HepG2 (cell line): ENCODE results near the gene KIAA1549. TPM values are rescaled to one million over a fixed set of nuclear protein-coding genes. Genes with fewer than 3 reads are reported as not detected.

Experiments used
- ATAC-seq: fragments of 200-7000 bp; cut with Tn5 transposase; 3 replicates; pipeline ENCODE4 v1.9.1; 2020; ENCODE audit warnings: mild to moderate bottlenecking, moderate library complexity
- BruUV-seq: library from RNA; stranded (reverse); fragments of 400-500 nt; replicated peaks from 2 replicates; lab custom pipeline; 2021; lab: Mats Ljungman, UMichigan
- CTCF ChIA-PET: fragments of 300-600 bp; formaldehyde crosslinking; extraction: SDS; loops from one replicate; lab custom pipeline; 2021; ENCODE audit warnings: low total read pairs, inconsistent platforms, low intra/inter-chr PET ratio; lab: Yijun Ruan, JAX
- POLR2A ChIA-PET: fragments of 350-600 bp; sonication (Branson Sonifier 250); formaldehyde crosslinking; loops from one replicate; lab custom pipeline; 2020; ENCODE audit warnings: antibody characterized with exemption, inconsistent platforms; lab: Yijun Ruan, JAX
- DNase-seq: peaks from one replicate; pipeline ENCODE4 v3.0.0-alpha.2; 2015; ENCODE audit warnings: low spot score
- FAIRE-seq: peaks from 3 replicates; lab custom pipeline; 2011; peaks lifted over from hg19 to GRCh38; lab: Jason Lieb, UNC
- H2AFZ ChIP-seq: one replicate; pipeline ENCODE4 v1.6.1; 2011; ENCODE audit warnings: low read length, inconsistent platforms
- H3K27ac ChIP-seq: fragments of 300-600 bp; 3 replicates; pipeline ENCODE4 v1.8.0; 2011; ENCODE audit warnings: mixed run types, mild to moderate bottlenecking, mixed read lengths, low read length, inconsistent platforms; ENCODE audit not compliant: insufficient read depth; ENCODE audit errors: extremely low read length
- H3K27me3 ChIP-seq, 2 experiments: fragments of 200-600 bp in 1 of 2; 2 replicates in 1 of 2; 3 replicates in 1 of 2; pipeline versions ENCODE4 v1.6.0 to v1.8.0; 2011; ENCODE audit warnings: low read length in 2 of 2, mild to moderate bottlenecking in 2 of 2, moderate library complexity in 2 of 2, inconsistent platforms in 1 of 2; ENCODE audit not compliant: insufficient read depth in 2 of 2, control insufficient read depth in 1 of 2
- H3K36me3 ChIP-seq, 2 experiments: fragments of 200-600 bp in 1 of 2; replicated peaks in 1 of 2; 2 replicates in 1 of 2; 3 replicates in 1 of 2; pipeline versions ENCODE4 v1.5.1 to v1.8.0; 2011; ENCODE audit warnings: low read length in 2 of 2, inconsistent platforms in 1 of 2; ENCODE audit not compliant: insufficient read depth in 2 of 2, control insufficient read depth in 1 of 2
- H3K4me1 ChIP-seq: 2 replicates; pipeline ENCODE4 v1.5.1; 2012; ENCODE audit warnings: low read length, inconsistent platforms; ENCODE audit not compliant: insufficient read depth
- H3K4me2 ChIP-seq: 2 replicates; pipeline ENCODE4 v1.6.0; 2011; ENCODE audit warnings: low read depth, low read length, inconsistent platforms
- H3K4me3 ChIP-seq, 3 experiments: fragments of 200-600 bp in 1 of 3; sonication (generic), shearing (Covaris generic) in 1 of 3; replicated peaks in 1 of 3; 2 replicates each; pipeline ENCODE4 v1.5.1; 2011 to 2016; ENCODE audit warnings: low read length in 3 of 3, inconsistent platforms in 2 of 3, low read depth in 2 of 3, mild to moderate bottlenecking in 2 of 3, control low read depth in 1 of 3, mixed read lengths in 1 of 3; ENCODE audit not compliant: insufficient read depth in 1 of 3
- H3K79me2 ChIP-seq: one replicate; pipeline ENCODE4 v1.6.1; 2011; ENCODE audit warnings: low read length, inconsistent platforms; ENCODE audit not compliant: insufficient read depth
- H3K9ac ChIP-seq: 2 replicates; pipeline ENCODE4 v1.6.0; 2011; ENCODE audit warnings: mild to moderate bottlenecking, low read depth, low read length, inconsistent platforms; ENCODE audit not compliant: insufficient read depth
- H3K9me3 ChIP-seq: 2 replicates; pipeline ENCODE4 v1.5.1; 2012; ENCODE audit warnings: mild to moderate bottlenecking, low read length
- H4K20me1 ChIP-seq: 2 replicates; pipeline ENCODE4 v1.6.0; 2011; ENCODE audit warnings: inconsistent platforms, mild to moderate bottlenecking, low read length, moderate library complexity; ENCODE audit not compliant: insufficient read depth
- AHDC1 ChIP-seq: sonication (generic); formaldehyde crosslinking; IDR thresholded peaks from 2 replicates; pipeline ENCODE4 v1.5.1; 2020; ENCODE audit warnings: mild to moderate bottlenecking, missing genetic modification reagents, borderline replicate concordance
- ARHGAP35 ChIP-seq: sonication (generic); formaldehyde crosslinking; IDR thresholded peaks from 2 replicates; pipeline ENCODE4 v1.9.0; 2022; ENCODE audit warnings: mild to moderate bottlenecking, inconsistent platforms, moderate library complexity, missing genetic modification reagents, borderline replicate concordance
- CREM ChIP-seq, 2 experiments: sonication (generic) in 1 of 2; formaldehyde crosslinking in 1 of 2; IDR thresholded peaks; 2 replicates each; pipeline versions ENCODE4 v1.4.0 to v1.6.1; 2016 to 2020; ENCODE audit warnings: antibody characterized with exemption in 1 of 2, mild to moderate bottlenecking in 1 of 2, missing genetic modification reagents in 1 of 2
- DNMT1 ChIP-seq: sonication (generic); formaldehyde crosslinking; IDR thresholded peaks from 2 replicates; pipeline ENCODE4 v1.5.1; 2020; ENCODE audit warnings: mild to moderate bottlenecking, missing genetic modification reagents
- KAT8 ChIP-seq: IDR thresholded peaks from 2 replicates; pipeline ENCODE4 v1.6.1; 2016; ENCODE audit warnings: missing genetic modification reagents, missing compliant biosample characterization
- MEF2D ChIP-seq: sonication (generic); formaldehyde crosslinking; IDR thresholded peaks from 2 replicates; pipeline ENCODE4 v1.5.1; 2020; ENCODE audit warnings: mild to moderate bottlenecking, missing genetic modification reagents
- MEIS2 ChIP-seq: sonication (generic); formaldehyde crosslinking; IDR thresholded peaks from 2 replicates; pipeline ENCODE4 v1.9.0; 2021; ENCODE audit warnings: mild to moderate bottlenecking, missing genetic modification reagents
- MTF1 ChIP-seq: sonication (generic); formaldehyde crosslinking; IDR thresholded peaks from 2 replicates; pipeline ENCODE4 v1.5.0; 2020; ENCODE audit warnings: missing genetic modification reagents
- MTF2 ChIP-seq: sonication (generic); formaldehyde crosslinking; IDR thresholded peaks from 2 replicates; pipeline ENCODE4 v1.5.0; 2020; ENCODE audit warnings: missing genetic modification reagents, borderline replicate concordance
- NONO ChIP-seq, 2 experiments: fragments of 450-650 bp in 1 of 2; sonication (generic) in 1 of 2; formaldehyde crosslinking in 1 of 2; IDR thresholded peaks in 1 of 2; conservative IDR thresholded peaks in 1 of 2; 2 replicates each; pipeline versions ENCODE4 v1.6.1 to v1.8.0; 2017 to 2022; ENCODE audit warnings: mild to moderate bottlenecking in 1 of 2, missing genetic modification reagents in 1 of 2, moderate library complexity in 1 of 2
- ZBTB1 ChIP-seq: sonication (generic); formaldehyde crosslinking; IDR thresholded peaks from 2 replicates; pipeline ENCODE4 v1.4.0; 2020; ENCODE audit warnings: missing genetic modification reagents, borderline replicate concordance
- ZNF260 ChIP-seq: sonication (generic); formaldehyde crosslinking; IDR thresholded peaks from 2 replicates; pipeline ENCODE4 v1.4.0; 2020; ENCODE audit warnings: missing genetic modification reagents, low read depth, mild to moderate bottlenecking, borderline replicate concordance
- ZNF761 ChIP-seq: sonication (generic); formaldehyde crosslinking; conservative IDR thresholded peaks from 2 replicates; pipeline ENCODE4 v1.4.0; 2020; ENCODE audit warnings: mild to moderate bottlenecking, missing genetic modification reagents
- ZSCAN9 ChIP-seq: IDR thresholded peaks from 2 replicates; pipeline ENCODE4 v1.6.1; 2016; ENCODE audit warnings: borderline replicate concordance
- WGBS: methylation state at CpG from one replicate; pipeline ENCODE4 v1.1.6; 2017; ENCODE audit warnings: low lambda C conversion rate; 5-methylcytosine and 5-hydroxymethylcytosine counted together
- in situ Hi-C: cut with HindIII; loops from 2 replicates; pipeline ENCODE4 v1.10.0; 2017; ENCODE audit warnings: low pct_unique_long_range_greater_than_20kb; ENCODE audit not compliant: extremely low pct_ligation_motif_present
- intact Hi-C: fragments of 100-400 bp; cut with micrococcal nuclease; formaldehyde crosslinking; loops from one replicate; pipeline ENCODE4 v1.10.0; 2022; ENCODE audit not compliant: unreplicated experiment
- polyA plus RNA-seq, 8 experiments: library from polyadenylated mRNA; depleted of rRNA in 3 of 8; stranded (reverse) in 7 of 8; unstranded in 1 of 8; fragments of >200 nt; fragmentation: Illumina TruSeq in 4 of 8; extraction: Trizol in 4 of 8; gene quantifications; 2 replicates each; pipeline versions ENCODE4 v1.2.1 to v1.2.3, GENCODE V29; 2011 to 2016; ENCODE audit warnings: low read depth in 4 of 8, missing spikeins in 1 of 8, mixed read lengths in 1 of 8; ENCODE audit not compliant: insufficient read depth in 1 of 8
- total RNA-seq, 5 experiments: library from RNA; depleted of rRNA; stranded (reverse); fragments of >200 nt; fragmentation: Illumina TruSeq; extraction: Trizol; gene quantifications; 2 replicates each; pipeline ENCODE4 v1.2.3, GENCODE V29; 2016; ENCODE audit warnings: low read depth in 1 of 5
- TF ChIP-seq, protein P1 (sequence below): sonication (generic); formaldehyde crosslinking; IDR thresholded peaks from 2 replicates; pipeline ENCODE4 v1.5.0; 2020; ENCODE audit warnings: mild to moderate bottlenecking, missing genetic modification reagents, borderline replicate concordance
- TF ChIP-seq, protein P2 (sequence below): sonication (generic); formaldehyde crosslinking; conservative IDR thresholded peaks from 2 replicates; pipeline ENCODE4 v1.8.0; 2022; ENCODE audit warnings: mild to moderate bottlenecking, moderate library complexity, missing genetic modification reagents

KIAA1549 gene
- total and polyA plus RNA-seq, 2 of the 13 experiments (the other 11 are each of a cell fraction or from before 2014, with no cell fraction given), result 1.1 to 1.8 TPM

DNA sequence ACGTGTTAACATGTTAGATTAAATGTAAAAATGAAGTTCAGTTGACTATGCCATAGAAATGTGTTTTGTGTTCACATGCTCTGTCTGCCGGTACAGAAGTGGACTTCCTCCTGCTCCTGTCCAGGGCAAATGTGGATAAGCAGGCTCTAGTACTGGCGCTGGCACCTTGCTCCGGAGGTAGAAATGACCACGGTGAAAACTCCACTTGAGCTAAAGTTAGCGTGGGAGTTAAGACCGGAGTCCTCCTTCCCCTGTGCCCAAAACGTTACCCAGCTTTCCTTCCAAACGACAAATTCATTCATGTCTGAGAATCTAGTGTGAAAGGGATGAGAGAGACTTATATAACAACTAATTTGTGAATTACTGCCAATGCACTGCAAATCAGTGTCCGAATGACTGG, 148.2 kb downstream of the KIAA1549 start:
- Histone ChIP-seq H3K27ac (no peak overlapping the region), H3K4me2 (no peak overlapping the region), H3K9ac (no peak overlapping the region), H3K9me3 (no peaks in the 10 kb centered on the region), H3K36me3 (no peaks in the 10 kb centered on the region), H3K4me3 (no peak overlapping the region), H3K79me2 (no peaks in the 10 kb centered on the region), H3K4me1 (0 out of 2 replicates have a peak, but pooled peaks cover 12% of the 10 kb centered on the region)
- POLR2A ChIA-PET, result no interaction called here
- no TSS peak for BruUV-seq
- CTCF ChIA-PET, result no interaction called here
- WGBS, result 71% methylated on average over 10 of the region's 10 CpGs
- intact Hi-C loops (no loop called here), in situ Hi-C loops (no loop called here)
- no peak for FAIRE-seq
- TF ChIP-seq, protein P1, sequence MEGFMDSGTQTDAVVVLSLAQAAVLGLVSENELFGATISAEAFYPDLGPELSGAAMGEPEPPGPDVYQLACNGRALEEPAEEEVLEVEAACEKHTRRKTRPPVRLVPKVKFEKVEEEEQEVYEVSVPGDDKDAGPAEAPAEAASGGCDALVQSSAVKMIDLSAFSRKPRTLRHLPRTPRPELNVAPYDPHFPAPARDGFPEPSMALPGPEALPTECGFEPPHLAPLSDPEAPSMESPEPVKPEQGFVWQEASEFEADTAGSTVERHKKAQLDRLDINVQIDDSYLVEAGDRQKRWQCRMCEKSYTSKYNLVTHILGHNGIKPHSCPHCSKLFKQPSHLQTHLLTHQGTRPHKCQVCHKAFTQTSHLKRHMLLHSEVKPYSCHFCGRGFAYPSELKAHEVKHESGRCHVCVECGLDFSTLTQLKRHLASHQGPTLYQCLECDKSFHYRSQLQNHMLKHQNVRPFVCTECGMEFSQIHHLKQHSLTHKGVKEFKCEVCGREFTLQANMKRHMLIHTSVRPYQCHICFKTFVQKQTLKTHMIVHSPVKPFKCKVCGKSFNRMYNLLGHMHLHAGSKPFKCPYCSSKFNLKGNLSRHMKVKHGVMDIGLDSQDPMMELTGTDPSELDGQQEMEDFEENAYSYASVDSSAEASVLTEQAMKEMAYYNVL (CRISPR knock-in tag), result no peak
- TF ChIP-seq MEIS2 (CRISPR knock-in tag) (no peak), ZBTB1 (CRISPR knock-in tag) (no peak), MEF2D (CRISPR knock-in tag) (no peak), AHDC1 (no peak), ZSCAN9 (no peak), ZNF761 (CRISPR knock-in tag) (no peak), NONO (IDR thresholded peaks at IDR 0.05) (no peak), NONO (CRISPR knock-in tag; conservative IDR thresholded peaks at IDR 0.05) (no peak), DNMT1 (CRISPR knock-in tag) (no peak), MTF2 (CRISPR knock-in tag) (no peak), KAT8 (CRISPR knock-in tag) (no peak), ZNF260 (CRISPR knock-in tag) (no peak), CREM (IDR thresholded peaks at IDR 0.05) (no peak), CREM (CRISPR knock-in tag; IDR thresholded peaks at IDR 0.05) (no peak), ARHGAP35 (CRISPR knock-in tag) (no peak), MTF1 (CRISPR knock-in tag) (no peak)
- TF ChIP-seq, protein P2, sequence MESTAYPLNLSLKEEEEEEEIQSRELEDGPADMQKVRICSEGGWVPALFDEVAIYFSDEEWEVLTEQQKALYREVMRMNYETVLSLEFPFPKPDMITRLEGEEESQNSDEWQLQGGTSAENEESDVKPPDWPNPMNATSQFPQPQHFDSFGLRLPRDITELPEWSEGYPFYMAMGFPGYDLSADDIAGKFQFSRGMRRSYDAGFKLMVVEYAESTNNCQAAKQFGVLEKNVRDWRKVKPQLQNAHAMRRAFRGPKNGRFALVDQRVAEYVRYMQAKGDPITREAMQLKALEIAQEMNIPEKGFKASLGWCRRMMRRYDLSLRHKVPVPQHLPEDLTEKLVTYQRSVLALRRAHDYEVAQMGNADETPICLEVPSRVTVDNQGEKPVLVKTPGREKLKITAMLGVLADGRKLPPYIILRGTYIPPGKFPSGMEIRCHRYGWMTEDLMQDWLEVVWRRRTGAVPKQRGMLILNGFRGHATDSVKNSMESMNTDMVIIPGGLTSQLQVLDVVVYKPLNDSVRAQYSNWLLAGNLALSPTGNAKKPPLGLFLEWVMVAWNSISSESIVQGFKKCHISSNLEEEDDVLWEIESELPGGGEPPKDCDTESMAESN (CRISPR knock-in tag), result no peak
- TF ChIP-seq, all 625 proteins: peak for 0
- no peak for ATAC-seq
- Histone ChIP-seq H2AFZ (no peak overlapping the region), H4K20me1 (no peaks in the 10 kb centered on the region), H3K27me3 (no peaks in the 10 kb centered on the region)
- no peak for DNase-seq
